ENCODE data around the gene SYNRG.

SYNRG gene

DNA sequence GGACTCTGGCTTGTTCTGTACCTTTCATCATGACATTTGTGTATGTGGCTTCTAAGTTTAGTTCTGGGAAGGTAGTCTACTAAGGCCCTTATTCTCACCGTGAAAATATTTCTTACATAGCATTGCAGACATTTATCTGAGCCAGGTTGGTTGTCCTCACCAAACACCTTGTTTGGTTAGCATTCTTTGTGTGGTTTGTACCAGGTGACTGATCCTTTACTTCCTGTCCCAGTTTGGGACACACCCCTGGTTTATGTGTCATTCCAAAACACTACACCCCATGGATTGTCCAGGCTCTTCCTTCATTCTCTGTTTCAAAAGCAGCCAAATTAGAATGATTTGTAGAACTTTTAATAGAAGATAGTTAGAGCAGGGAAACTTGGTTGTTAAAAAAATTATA, 142.7 kb downstream of the SYNRG start:
- no peak for DNase-seq (ENCODE audit: low spot score)

DNA sequence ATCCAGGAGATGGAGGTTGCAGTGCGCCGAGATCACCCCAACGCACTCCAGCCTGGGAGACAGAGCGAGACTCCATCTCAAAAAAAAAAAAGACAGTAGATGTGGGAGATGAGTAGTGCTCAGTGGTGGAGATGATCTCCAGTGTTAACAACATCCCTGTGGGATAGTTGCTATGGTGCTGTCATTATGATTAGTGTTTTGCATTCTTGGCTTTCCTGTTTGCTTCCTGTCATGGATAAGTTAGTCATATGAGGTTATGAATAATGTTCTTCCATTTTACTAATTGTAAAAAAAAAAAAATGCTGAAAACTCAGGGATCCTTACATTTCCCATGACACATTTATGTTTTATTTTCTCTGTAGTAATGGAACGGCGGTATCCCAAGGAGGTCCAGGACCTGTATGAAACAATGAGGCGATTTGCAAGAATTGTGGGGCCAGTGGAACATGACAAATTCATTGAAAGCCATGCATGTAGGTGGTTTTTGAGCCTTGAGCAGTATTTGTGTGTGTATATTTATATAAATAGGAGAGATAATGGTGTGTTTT, 144.1 kb downstream of the SYNRG start:
- DNase-seq (ENCODE audit: low spot score), result no peak

Data from globus pallidus (tissue), 1 donor.